Tibial artery (tissue), 4 donors: ENCODE results near the gene GJA3.
"Not testable (repeated sequence)": the region's sequence is repeated elsewhere in the genome, so short reads cannot be mapped to it uniquely, and the experiment has no call there.

ENCODE experiments used
- DNase-seq, 2 donors: peaks; one replicate each; pipeline ENCODE4 v3.0.0-alpha.2; 2019
- H3K27ac ChIP-seq, 2 donors: fragments of 200-600 bp; sonication (generic) in 1 of 2; 1 replicate in 1 of 2; 2 replicates in 1 of 2; pipeline ENCODE4 v1.5.1; 2018 to 2019; ENCODE audit warnings: mild to moderate bottlenecking in 1 of 2
- H3K27me3 ChIP-seq, 2 donors: fragments of 200-600 bp; sonication (generic) in 1 of 2; one replicate each; pipeline versions ENCODE4 v1.5.1 to v1.6.0; 2016 to 2019
- H3K36me3 ChIP-seq, 3 donors: fragments of 200-600 bp; sonication (generic) in 2 of 3; one replicate each; pipeline ENCODE4 v1.5.1; 2016 to 2019; ENCODE audit warnings: mild to moderate bottlenecking in 2 of 3
- H3K4me1 ChIP-seq, 4 donors: fragments of 200-600 bp; sonication (generic) in 2 of 4; 1 replicate in 3 of 4; 2 replicates in 1 of 4; pipeline ENCODE4 v1.5.1; 2016 to 2019
- H3K4me3 ChIP-seq, 2 donors: fragments of 200-600 bp; sonication (generic) in 1 of 2; 1 replicate in 1 of 2; 2 replicates in 1 of 2; pipeline ENCODE4 v1.5.1; 2018 to 2019; ENCODE audit warnings: mild to moderate bottlenecking in 2 of 2
- H3K9me3 ChIP-seq, 3 donors: fragments of 200-600 bp; sonication (generic) in 1 of 3; one replicate each; pipeline ENCODE4 v1.5.1; 2016 to 2019
- CTCF ChIP-seq, 2 experiments: fragments of 200-600 bp in 1 of 2; fragments of 450-650 bp in 1 of 2; IDR thresholded peaks; one replicate each; pipeline ENCODE4 v1.5.1; 2017 to 2019; ENCODE audit warnings: antibody characterized with exemption in 2 of 2, mild to moderate bottlenecking in 1 of 2, moderate library complexity in 1 of 2
- intact Hi-C: fragments of 100-400 bp; cut with DNase I; formaldehyde crosslinking; loops from one replicate; pipeline ENCODE4 v1.15.0; 2023; ENCODE audit warnings: low total_unique reads

GJA3 gene

DNA sequence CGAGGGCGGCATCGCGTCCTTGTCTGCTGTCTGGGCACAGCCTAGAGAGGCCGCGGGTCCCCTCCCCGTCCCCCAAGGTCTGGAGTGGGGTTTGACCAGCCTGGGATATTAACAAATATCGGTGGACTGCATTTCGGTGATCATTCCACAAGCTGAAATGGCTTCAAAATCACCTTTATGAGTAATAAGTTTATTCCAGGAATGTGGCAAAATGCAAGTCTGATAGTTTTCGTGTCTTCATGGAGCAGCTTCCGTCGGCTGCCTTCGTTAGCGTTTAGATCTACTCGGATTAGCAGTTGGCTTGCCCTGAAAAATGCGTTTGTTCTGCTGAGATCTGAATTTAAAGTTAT is 1.1 kb upstream of the GJA3 start:
- H3K36me3 ChIP-seq: no peaks in the 10 kb centered on the region
- peaks cover 0 to 68% of the 10 kb centered on the region in 2 donors for H3K27me3 ChIP-seq
- H3K4me1 ChIP-seq: peaks cover 0 to 20% (median 13%) of the 10 kb centered on the region in 4 donors
- TF ChIP-seq CTCF (IDR thresholded peaks at IDR 0.05): no peak
- intact Hi-C loops: loop anchor here (5.0 kb wide), 1 partner anchor 35 kb away; no protein-coding TSS in a partner anchor
- DNase-seq: no peak
- no peak overlapping the region for H3K4me3 ChIP-seq
- no peaks in the 10 kb centered on the region for H3K9me3 ChIP-seq
- H3K27ac ChIP-seq: no peak overlapping the region

GRCh38 chr13:20161275-20161950 is 561 bp upstream of the GJA3 start:
- intact Hi-C loops: loop anchor here (5.0 kb wide), 1 partner anchor 34 kb away; no protein-coding TSS in a partner anchor
- peak overlapping the region; percentile 19 to 48 for H3K4me3 ChIP-seq

DNA sequence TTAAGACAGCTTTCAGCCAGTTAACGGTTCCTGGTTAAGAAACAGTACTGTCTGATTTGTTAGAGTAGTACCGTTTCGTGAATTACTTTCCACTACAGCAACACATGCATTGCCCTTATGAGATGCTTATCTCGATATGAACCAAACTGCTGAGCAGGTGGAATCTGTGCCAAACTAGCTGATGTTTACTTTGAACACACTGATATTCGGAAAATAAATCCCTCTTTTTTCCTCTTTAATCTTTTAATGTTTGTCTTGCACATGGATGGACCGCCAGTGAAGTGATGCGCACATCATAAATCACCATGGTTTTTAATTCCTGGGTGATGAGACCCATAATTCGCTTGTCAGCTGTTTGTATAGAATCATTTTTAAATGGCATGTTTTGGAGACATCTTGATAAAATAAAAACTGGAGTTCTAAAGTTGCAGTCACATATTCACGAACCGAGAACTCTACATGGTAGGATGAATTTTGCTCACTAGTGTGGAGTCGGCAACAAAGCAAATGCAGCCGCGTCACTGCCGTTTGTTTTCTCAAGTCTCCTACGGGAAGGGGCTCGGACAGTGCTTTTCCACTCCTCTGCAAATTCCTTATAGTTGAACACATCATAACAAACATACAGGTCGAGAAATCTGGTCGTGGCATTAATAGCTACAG is 1.1 kb downstream of the GJA3 start:
- no peak for DNase-seq
- H3K4me3 ChIP-seq: no peak overlapping the region
- intact Hi-C loops: loop anchor here (5.0 kb wide), 1 partner anchor 32 kb away; no protein-coding TSS in a partner anchor
- no peak for TF ChIP-seq CTCF (IDR thresholded peaks at IDR 0.05)
- no peaks in the 10 kb centered on the region for H3K36me3 ChIP-seq
- peaks cover 0 to 78% of the 10 kb centered on the region in 2 donors for H3K27me3 ChIP-seq
- peaks cover 0 to 20% (median 13%) of the 10 kb centered on the region in 4 donors for H3K4me1 ChIP-seq
- H3K9me3 ChIP-seq: no peaks in the 10 kb centered on the region
- no peak overlapping the region for H3K27ac ChIP-seq

More at GRCh38 chr13:20161275-20161950, 561 bp upstream of the GJA3 start:
- Histone ChIP-seq H3K27me3 (peaks cover 0 to 73% of the 10 kb centered on the region in 2 donors), H3K27ac (no peak overlapping the region), H3K4me1 (peaks cover 0 to 20% (median 13%) of the 10 kb centered on the region in 4 donors), H3K36me3 (no peaks in the 10 kb centered on the region), H3K9me3 (no peaks in the 10 kb centered on the region)
- DNase-seq: no peak
- no peak for TF ChIP-seq CTCF (IDR thresholded peaks at IDR 0.05)

DNA sequence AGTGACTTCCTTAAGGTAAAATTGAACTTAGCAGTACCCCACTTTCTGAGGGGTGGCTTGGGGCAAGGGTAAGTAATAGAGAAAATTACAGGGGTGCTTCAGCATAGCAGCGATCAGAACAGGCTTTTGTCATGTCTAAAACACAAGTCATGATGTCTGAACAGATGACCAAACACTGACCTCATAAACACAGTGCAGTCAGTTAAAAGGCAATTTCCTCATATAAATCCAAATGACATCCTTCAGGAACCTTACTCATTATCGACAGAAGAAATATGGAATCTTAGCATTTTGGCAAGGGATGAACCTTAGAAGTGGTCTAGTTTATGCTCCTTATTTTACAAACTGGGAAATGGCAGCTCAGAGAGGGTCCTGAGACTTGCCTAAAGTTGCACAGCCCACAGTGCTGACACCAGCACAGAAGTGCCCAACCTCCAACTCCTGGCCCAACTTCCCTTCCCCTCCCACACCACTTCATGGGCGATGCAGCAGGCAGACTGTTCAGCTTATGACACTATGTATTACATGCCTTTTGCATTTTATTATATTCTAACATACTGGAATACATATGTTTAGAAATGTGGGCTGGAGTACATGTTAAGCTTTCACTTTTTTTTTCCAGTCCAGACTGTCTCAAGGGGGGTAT is 3.6 kb downstream of the GJA3 start:
- Histone ChIP-seq H3K27me3 (peaks cover 0 to 74% of the 10 kb centered on the region in 2 donors), H3K9me3 (no peaks in the 10 kb centered on the region), H3K27ac (no peak overlapping the region), H3K4me3 (no peak overlapping the region), H3K4me1 (peaks cover 0 to 20% (median 13%) of the 10 kb centered on the region in 4 donors), H3K36me3 (no peaks in the 10 kb centered on the region)
- TF ChIP-seq CTCF (IDR thresholded peaks at IDR 0.05): no peak
- no peak for DNase-seq
- intact Hi-C loops: no loop called here

DNA sequence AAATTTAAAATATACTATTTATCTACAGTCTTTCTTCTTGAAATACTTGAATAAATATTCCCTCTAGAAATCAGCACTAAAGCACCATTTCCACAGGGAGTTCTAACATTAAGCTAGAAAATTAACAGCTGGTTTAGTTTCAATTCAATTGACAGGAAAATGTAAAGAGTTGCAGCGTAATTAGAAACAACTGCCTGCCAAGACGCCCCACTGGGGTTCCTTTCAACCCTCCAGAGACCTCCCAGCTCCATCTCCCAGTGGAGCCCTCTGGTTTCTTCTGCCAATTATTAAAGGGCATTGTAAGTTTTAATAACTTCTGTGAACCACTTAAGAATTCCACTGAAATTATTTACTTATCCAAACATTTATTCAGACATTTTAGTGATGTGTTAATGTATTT is 4.2 kb downstream of the GJA3 start:
- intact Hi-C loops: no loop called here
- H3K27me3 ChIP-seq: peaks cover 0 to 75% of the 10 kb centered on the region in 2 donors
- no peak overlapping the region for H3K27ac ChIP-seq
- H3K4me1 ChIP-seq: peaks cover 0 to 19% (median 12%) of the 10 kb centered on the region in 4 donors
- no peak for DNase-seq
- no peaks in the 10 kb centered on the region for H3K36me3 ChIP-seq
- TF ChIP-seq CTCF (IDR thresholded peaks at IDR 0.05): no peak
- H3K4me3 ChIP-seq: no peak overlapping the region
- no peaks in the 10 kb centered on the region for H3K9me3 ChIP-seq

- not testable (repeated sequence) for DNase-seq
Measured at GRCh38 chr13:20153290-20153689, 7.6 kb downstream of the GJA3 start.

More at GRCh38 chr13:20153290-20153689, 7.6 kb downstream of the GJA3 start:
- H3K36me3 ChIP-seq, H3K9me3 ChIP-seq, intact Hi-C loops, H3K4me3 ChIP-seq, H3K4me1 ChIP-seq, H3K27ac ChIP-seq: not testable (repeated sequence)
- H3K27me3 ChIP-seq: peaks cover 0 to 68% of the 10 kb centered on the region in 2 donors
